AG09319 (cell line): ENCODE measurements around the gene ZNF750.

Experiments
- DNase-seq: peaks from one replicate; pipeline ENCODE4 v3.0.0-alpha.2; 2010; ENCODE audit warnings: low read depth; ENCODE audit errors: extremely low read depth
- CTCF ChIP-seq: IDR thresholded peaks from 2 replicates; pipeline ENCODE4 v1.5.1; 2011; ENCODE audit warnings: low read depth, mild to moderate bottlenecking, inconsistent platforms, low read length, moderate library complexity

The ZNF750 gene

GRCh38 chr17:82876602-82877379, 37.0 kb upstream of the ZNF750 start:
- peak; percentile 76 for TF ChIP-seq CTCF
- peak; percentile 53 for DNase-seq

- no peak for TF ChIP-seq CTCF
- no peak for DNase-seq
Observed at GRCh38 chr17:82876149-82876548, 36.3 kb upstream of the ZNF750 start.

GRCh38 chr17:82875407-82875856, 35.6 kb upstream of the ZNF750 start:
- no peak for TF ChIP-seq CTCF
- DNase-seq, result no peak

GRCh38 chr17:82874011-82874835, 34.4 kb upstream of the ZNF750 start:
- no peak for DNase-seq
- TF ChIP-seq CTCF, result no peak

- TF ChIP-seq CTCF, result no peak
- DNase-seq, result no peak
Observed at GRCh38 chr17:82873521-82873920, 33.7 kb upstream of the ZNF750 start.

GRCh38 chr17:82872591-82873520, 33.0 kb upstream of the ZNF750 start:
- no peak for TF ChIP-seq CTCF
- no peak for DNase-seq
